HG03439 (cell line): ENCODE measurements around the gene DDX20.
A peak's percentile ranks its signal among the peaks of the same experiment; 100 is the strongest.

ENCODE experiments used
- ATAC-seq: cut with Tn5 transposase; IDR thresholded peaks from one replicate; pipeline ENCODE4 v1.9.1; 2021; ENCODE audit warnings: mild to moderate bottlenecking, moderate library complexity; ENCODE audit not compliant: unreplicated experiment

Gene DDX20

DNA sequence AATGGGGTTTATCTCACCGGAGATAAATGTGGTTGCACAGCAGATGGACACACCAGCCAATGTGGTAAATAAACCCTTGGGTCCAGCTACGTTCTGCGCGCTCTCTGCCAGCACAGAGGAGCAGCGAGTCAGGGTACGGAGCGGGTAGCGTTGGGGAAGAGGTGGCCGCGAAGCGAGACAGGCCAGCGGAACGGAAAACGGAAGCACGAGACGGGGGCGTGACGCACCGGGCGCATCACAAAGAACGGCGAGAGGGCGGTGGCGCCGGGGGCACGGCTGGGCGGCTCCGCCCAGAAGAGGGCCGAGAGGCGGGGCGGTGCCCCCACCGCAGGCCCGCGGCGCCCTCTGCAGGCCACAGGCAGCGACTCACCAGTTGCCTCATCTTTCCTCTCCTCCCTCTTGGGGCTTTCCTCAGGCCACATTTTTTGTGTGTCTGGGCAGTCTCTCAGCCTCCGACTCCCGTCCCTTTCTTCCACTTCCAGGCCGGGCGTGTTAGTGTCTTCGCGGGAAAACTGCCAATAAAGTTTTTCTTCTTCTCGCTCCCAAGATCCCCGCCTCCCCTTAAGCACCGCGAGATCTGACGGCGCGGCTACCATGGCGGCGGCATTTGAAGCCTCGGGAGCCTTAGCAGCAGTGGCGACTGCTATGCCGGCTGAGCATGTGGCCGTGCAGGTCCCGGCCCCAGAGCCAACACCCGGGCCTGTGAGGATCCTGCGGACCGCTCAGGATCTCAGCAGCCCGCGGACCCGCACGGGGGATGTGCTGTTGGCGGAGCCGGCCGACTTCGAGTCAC lies at the start of gene DDX20:
DDX20 (plus strand) TSS at position 571 of the 793 bp plus-strand sequence; CDS start at position 595, 24 bp downstream.
- ATAC-seq, result peak; percentile 94

- no peak for ATAC-seq
These were observed 48.8 kb upstream of the DDX20 start for GRCh38 chr1:111706921-111707320.

GRCh38 chr1:111707906-111708305 lies 47.8 kb upstream of the DDX20 start:
- no peak for ATAC-seq

DNA sequence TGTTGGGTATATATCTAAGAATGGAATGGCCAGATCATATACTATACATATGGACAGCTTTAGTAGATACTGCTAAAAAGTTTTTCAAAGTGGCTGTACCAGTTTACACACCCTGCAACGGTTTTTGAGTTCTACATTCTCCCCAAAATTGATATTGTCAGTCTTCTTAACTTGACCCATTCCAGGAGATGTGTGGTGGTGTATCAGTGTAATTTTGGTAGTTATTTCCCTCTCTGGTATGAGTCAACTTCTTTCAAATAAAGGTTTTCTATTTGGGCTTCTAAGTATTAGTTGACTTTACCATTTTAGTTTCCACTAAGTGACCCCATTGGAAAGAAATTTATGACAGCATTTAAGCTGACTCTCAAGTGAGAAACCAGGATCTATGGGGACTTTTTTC lies 45.7 kb upstream of the DDX20 start:
- ATAC-seq, result no peak

DNA sequence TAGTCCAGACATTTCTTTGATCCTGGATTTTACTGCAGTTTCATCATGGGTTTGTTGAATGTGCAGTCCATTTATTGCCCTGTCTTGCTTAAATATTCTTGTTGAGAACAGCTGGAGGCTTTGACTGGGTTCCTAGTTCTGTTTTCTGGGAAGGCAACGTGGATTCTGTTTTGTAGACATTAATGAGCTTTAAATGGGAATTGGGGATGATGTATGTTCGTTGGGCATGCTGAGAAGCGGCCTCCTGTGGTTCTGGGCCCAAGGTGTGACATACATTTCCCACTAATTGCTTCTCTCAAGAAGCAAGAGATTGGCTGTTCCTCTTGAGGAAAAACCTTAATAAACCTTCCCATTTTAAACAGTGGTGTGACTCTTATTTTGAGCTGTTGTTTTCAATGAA lies 39.4 kb upstream of the DDX20 start:
- no peak for ATAC-seq

DNA sequence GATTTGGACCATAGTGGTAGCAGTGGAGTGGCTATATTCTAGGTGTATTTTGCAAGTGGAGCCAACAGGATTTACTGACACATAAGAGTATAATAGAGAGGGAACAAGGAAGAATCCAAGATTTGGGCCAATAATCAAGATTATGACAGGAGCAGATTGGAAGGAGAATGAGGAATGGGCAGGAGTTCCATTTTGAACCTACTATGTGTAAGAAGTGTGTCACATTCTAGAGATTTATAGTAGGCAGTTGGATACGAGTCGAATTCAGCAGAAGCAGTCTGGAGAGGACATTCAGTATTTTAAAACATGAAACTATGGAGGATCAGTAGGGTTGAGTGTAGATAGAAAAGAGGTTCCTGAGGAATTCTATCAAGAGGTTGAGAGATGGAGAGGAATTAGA lies 38.3 kb upstream of the DDX20 start:
- ATAC-seq, result no peak

DNA sequence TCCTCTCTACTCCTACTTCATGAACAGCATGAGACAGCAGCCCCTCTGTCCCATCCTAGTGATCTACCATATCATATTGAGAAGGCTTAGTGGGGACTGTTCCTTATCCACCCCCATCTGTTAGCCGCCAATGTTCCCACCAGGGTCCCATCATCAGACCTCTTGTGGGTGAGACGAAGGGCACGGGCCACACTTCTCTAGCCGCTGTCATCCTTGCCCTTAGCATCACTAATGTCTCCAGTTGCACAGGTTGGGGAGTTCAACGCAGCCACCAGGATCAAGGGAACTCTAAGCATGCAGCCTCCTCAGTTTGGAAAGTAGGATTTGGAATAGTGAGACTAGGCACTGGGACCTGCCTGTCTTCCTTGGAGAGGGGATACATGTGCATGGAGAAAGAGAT lies 36.6 kb upstream of the DDX20 start:
- no peak for ATAC-seq

DNA sequence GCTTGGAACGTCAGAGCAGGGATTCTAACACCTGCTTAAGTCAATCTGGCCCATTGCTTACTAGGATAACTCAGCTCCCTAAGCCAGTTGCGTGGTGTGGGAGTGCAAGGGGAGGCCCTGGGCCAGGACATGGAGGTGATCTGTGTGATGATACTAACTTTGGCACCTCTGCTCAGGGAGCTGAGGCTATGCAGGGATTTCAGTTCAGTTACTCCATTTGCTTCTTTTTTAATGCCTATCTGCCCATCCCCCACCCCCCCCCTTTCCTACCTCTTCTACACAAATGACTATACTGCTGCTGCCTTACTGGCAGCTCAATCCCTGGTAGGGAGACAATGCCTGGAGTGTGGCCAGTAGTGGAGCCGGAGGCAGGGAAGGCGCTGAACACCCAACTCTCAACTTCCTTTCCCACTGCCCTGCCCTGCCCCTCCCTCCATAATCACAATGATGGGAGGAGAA lies 36.0 kb upstream of the DDX20 start:
- no peak for ATAC-seq

- no peak for ATAC-seq
These were observed 35.3 kb upstream of the DDX20 start for GRCh38 chr1:111720274-111720976.

DNA sequence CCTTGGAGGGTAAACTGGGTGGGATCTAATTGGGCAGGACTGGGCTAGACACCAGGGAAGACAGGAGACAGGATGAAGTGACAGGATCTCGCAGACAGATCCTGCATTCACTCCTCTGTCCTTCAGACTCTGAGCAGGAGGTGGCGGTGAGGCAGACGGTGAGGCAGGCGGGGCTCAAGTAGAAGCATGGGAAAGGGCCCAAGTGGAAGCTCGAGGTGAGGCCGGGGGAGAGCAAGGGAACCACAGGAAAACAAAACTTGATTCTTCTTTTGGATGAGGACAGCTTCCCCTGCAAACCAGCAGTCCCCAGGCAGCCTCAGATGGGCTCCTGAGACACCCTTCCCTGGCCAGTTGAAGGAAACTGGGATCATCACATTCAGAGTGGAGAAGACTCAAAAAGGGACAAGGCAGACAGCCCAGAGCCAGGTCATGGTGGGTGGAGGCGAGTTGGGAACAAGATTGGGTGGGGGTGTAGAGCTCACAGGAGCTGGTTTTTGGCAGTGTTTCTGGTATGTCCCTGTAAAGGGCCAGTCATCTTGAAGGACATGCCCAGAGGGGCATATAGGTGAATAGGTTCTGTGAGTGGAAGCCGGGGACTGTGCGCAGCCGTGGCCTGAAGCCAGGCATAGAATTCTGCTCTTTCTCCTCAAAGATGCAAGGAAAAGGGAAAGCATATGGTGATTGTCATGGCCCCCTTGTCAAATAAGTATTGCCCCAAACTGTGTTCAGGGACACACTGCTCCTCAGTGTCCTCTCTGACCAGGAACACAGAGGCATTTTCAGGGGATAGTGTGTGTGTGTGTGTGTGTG lies 34.5 kb upstream of the DDX20 start:
- ATAC-seq, result no peak

DNA sequence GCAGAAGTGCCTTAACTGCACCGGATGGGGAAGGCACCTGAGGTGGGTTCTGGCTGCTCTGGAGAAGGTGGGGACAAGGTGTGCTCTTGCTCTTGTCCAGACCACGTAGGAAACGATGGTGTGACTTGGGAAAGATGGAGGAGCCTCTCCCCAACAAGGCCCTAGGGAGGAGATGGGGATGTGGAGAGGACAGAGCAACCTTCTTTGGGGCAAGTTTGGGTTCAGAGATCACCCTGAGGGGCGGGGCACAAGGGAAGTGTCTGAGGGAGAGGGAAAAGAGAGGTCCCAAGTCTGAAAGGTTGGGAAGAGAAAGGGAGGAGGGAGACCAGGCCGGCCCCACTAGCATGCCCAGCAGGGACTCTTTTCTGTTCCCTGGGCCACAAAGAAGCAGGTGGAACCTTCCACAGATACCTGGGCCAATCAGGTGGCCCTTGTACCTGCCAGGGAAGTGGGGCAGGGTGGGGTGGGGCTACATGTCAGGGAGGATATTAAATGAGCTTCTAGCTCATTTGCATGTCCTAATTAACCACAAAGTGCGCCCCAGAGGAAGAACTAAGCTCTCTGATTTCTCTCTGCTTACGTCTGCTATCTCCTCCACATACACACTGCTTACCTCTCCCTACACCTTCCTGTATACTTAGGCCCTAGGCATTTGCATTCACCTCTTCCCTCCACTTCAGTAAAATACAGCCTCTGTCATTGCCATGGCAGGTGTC lies 32.5 kb upstream of the DDX20 start:
- no peak for ATAC-seq

GRCh38 chr1:111723871-111724270 lies 31.8 kb upstream of the DDX20 start:
- ATAC-seq, result no peak

- no peak for ATAC-seq
These were observed 30.5 kb upstream of the DDX20 start for GRCh38 chr1:111725192-111725591.

DNA sequence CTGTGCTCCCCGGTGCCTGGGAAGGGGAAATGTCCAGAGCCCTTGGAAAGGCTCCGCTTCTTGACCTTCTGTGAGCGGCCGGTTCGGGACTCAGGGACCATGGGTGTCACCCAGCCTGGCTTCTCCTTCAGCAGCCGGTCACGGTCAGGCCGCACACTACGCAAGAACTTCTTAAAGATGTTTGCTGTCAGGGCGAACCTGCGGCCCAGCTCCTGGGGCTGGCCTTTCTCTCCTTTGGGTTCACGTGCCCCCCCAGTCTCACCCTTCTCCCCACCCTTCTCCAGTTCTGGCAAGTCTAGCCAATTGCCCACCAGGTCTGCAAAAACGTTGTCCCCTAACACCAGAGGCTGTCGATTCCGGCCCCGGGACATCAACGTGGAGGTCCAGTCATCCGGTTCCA lies 28.6 kb upstream of the DDX20 start:
- ATAC-seq, result no peak

GRCh38 chr1:111729271-111729921 lies 26.3 kb upstream of the DDX20 start:
- no peak for ATAC-seq

DNA sequence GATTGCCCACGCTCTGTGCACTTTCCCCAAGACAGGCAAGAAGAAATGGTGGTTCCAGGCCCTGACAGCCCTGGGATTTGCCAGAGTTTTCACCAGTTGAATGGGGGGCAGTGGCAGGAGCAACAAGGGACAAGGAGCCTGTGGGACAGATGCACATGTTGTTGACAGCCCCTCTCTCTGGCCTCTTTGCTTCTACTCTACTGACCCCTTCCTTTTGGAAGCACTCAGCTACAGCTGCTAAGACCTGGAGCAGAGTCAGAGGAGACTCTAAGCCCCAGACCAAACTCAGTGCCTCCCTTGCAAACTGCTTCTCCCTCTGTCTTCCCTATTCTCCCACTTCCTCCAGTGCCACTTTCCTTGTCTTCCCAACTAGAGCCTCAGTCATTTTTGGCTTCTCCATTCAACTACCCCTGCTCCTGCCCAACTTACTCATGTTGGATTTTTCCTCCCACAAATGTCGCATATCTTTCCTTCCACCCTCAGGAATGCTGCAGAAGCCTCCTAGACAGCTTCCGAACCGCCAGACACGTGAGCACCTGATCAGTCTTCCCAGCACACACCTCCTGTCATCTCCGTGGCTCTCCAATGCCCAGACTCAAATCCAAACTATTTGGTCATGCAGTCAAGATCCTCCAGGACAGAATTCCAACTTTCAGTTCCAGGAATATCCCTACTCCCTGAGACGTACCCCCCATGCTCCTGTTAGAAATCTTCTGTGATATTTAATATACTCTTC lies 25.6 kb upstream of the DDX20 start:
- ATAC-seq, result no peak

DNA sequence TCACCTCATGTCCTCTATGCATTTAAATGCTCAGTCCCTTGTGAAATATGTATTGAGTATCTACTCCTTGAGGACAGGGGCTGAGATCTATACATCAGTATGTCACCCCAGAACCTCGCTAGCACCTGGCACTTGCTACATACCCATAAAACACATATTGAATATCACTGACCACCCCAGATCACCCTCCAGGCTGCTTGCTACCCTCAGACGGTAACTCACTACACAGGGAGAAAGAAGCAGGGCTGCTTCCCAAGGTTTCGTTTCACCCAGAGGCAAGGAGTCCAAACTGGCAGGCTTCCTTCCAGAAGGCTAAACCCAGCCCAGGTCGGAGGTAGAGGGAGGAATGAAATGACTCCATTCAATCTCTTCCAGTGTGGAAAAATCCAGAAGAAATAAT lies 25.0 kb upstream of the DDX20 start:
- no peak for ATAC-seq

GRCh38 chr1:111731956-111732355 lies 23.7 kb upstream of the DDX20 start:
- no peak for ATAC-seq

- ATAC-seq, result no peak
These were observed 23.0 kb upstream of the DDX20 start for GRCh38 chr1:111732718-111733117.
